DOHH2 (cell line): Measurements from ENCODE around the gene EOGT.

Experiments
- H3F3A ChIP-seq: fragments of 200-600 bp; sonication (generic), shearing (Covaris generic); 2 replicates; pipeline ENCODE4 v1.6.0; 2016; ENCODE audit warnings: antibody characterized with exemption, mild to moderate bottlenecking; ENCODE audit not compliant: control insufficient read depth, insufficient read depth
- H3K27ac ChIP-seq: fragments of 200-600 bp; sonication (generic); 2 replicates; pipeline ENCODE4 v1.5.1; 2014; ENCODE audit warnings: low read depth, mild to moderate bottlenecking, low read length, moderate library complexity
- H3K27me3 ChIP-seq: fragments of 200-600 bp; sonication (generic); 2 replicates; pipeline ENCODE4 v1.6.1; 2014; ENCODE audit warnings: mild to moderate bottlenecking, low read length, mixed read lengths; ENCODE audit not compliant: control insufficient read depth
- H3K36me3 ChIP-seq: fragments of 200-600 bp; sonication (generic); 2 replicates; pipeline ENCODE4 v1.6.1; 2014; ENCODE audit warnings: mild to moderate bottlenecking, low read length, moderate library complexity, mixed read lengths; ENCODE audit not compliant: control insufficient read depth
- H3K4me1 ChIP-seq: fragments of 200-600 bp; sonication (generic); 2 replicates; pipeline ENCODE4 v1.6.1; 2014; ENCODE audit warnings: mild to moderate bottlenecking, low read length, mixed read lengths; ENCODE audit not compliant: control insufficient read depth
- H3K4me2 ChIP-seq: fragments of 200-600 bp; sonication (generic); 2 replicates; pipeline ENCODE4 v1.6.0; 2014; ENCODE audit warnings: mild to moderate bottlenecking, low read length, moderate library complexity
- H3K4me3 ChIP-seq: fragments of 200-600 bp; sonication (generic); 2 replicates; pipeline ENCODE4 v1.5.1; 2014; ENCODE audit warnings: mild to moderate bottlenecking, low read length, mixed read lengths
- H3K79me2 ChIP-seq: fragments of 200-600 bp; sonication (generic); 2 replicates; pipeline ENCODE4 v1.6.1; 2014; ENCODE audit warnings: mild to moderate bottlenecking, low read length, mixed read lengths; ENCODE audit not compliant: control insufficient read depth
- H3K9me2 ChIP-seq: fragments of 200-600 bp; sonication (generic); replicated peaks from 2 replicates; pipeline ENCODE4 v1.6.1; 2014; ENCODE audit warnings: mild to moderate bottlenecking, low read length, mixed read lengths; ENCODE audit not compliant: control insufficient read depth
- H3K9me3 ChIP-seq: fragments of 200-600 bp; sonication (generic); 2 replicates; pipeline ENCODE4 v1.6.1; 2014; ENCODE audit warnings: antibody characterized with exemption, low read length, mixed read lengths; ENCODE audit not compliant: control insufficient read depth, insufficient read depth
- H4K20me1 ChIP-seq: fragments of 200-600 bp; sonication (generic); 2 replicates; pipeline ENCODE4 v1.6.0; 2014; ENCODE audit warnings: low read depth, mild to moderate bottlenecking, antibody characterized with exemption, low read length, moderate library complexity; ENCODE audit not compliant: control insufficient read depth, insufficient read depth
- CTCF ChIP-seq: fragments of 200-600 bp; sonication (generic); IDR thresholded peaks from one replicate; pipeline ENCODE4 v1.5.1; 2014; ENCODE audit warnings: antibody characterized with exemption, mild to moderate bottlenecking, low read depth, low read length; ENCODE audit not compliant: poor library complexity, severe bottlenecking
- EZH2phosphoT487 ChIP-seq: fragments of 200-600 bp; sonication (generic); IDR thresholded peaks from 2 replicates; pipeline ENCODE4 v1.6.1; 2017; ENCODE audit warnings: borderline replicate concordance, mild to moderate bottlenecking, antibody characterized with exemption, low read length, moderate library complexity, mixed read lengths

The EOGT gene

GRCh38 chr3:68999605-69000004 is 13.9 kb downstream of the EOGT start:
- 0 out of 2 replicates have a peak, but pooled peaks cover 4% of the 10 kb centered on the region for H3K36me3 ChIP-seq
- no peaks in the 10 kb centered on the region for H3K79me2 ChIP-seq
- TF ChIP-seq CTCF (no peak), EZH2phosphoT487 (no peak)
- H3K4me2 ChIP-seq: no peak overlapping the region
- no peak overlapping the region for H3K27ac ChIP-seq
- H3K9me3 ChIP-seq: no peaks in the 10 kb centered on the region
- H3K4me3 ChIP-seq: no peak overlapping the region
- H3K27me3 ChIP-seq: no peaks in the 10 kb centered on the region
- no peaks in the 10 kb centered on the region for H4K20me1 ChIP-seq
- no peaks in the 10 kb centered on the region for H3K9me2 ChIP-seq
- no peaks in the 10 kb centered on the region for H3F3A ChIP-seq
- H3K4me1 ChIP-seq: no peaks in the 10 kb centered on the region

DNA sequence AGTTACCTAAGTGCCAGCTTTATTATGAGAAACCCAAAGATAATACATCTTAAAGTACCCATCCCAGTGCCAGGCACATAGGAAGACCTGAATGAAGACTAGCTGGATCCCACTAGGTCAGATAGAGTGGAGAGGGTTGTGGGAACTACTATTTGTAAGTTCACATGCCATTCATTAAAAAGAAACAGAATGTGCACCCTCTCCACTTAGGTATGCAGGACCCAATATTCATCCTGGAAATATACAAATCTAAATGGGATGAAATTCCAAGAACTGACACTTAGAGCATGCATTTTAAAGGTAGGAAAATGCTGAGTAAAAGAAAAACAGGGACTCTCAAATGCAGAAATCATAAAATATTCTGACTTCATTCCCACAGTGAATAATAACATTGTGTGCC is 14.3 kb downstream of the EOGT start:
- Histone ChIP-seq H3K9me3 (no peaks in the 10 kb centered on the region), H3K36me3 (0 out of 2 replicates have a peak, but pooled peaks cover 4% of the 10 kb centered on the region), H3K9me2 (no peaks in the 10 kb centered on the region), H4K20me1 (no peaks in the 10 kb centered on the region), H3K4me1 (no peaks in the 10 kb centered on the region), H3K4me2 (no peak overlapping the region), H3K4me3 (no peak overlapping the region), H3K27ac (no peak overlapping the region), H3F3A (no peaks in the 10 kb centered on the region), H3K79me2 (no peaks in the 10 kb centered on the region), H3K27me3 (no peaks in the 10 kb centered on the region)
- TF ChIP-seq EZH2phosphoT487: no peak
- TF ChIP-seq CTCF: no peak

DNA sequence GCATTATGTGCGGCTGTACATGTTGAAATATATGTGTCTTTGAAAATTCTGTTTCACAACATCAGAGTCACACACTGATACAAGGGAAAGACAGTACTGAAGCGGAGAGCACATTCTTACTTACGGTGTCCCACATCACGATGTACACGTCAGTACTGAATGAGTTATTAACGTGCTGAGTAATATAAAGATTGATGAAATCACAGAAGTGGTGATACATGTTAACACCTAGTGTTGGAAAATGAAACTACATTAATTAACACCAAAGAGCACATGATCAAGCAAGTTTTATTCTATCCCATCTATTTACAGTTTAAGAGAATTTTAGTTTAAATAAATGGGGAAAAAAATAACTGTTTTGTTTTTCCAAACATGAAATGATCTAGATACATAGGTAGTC is 15.6 kb downstream of the EOGT start:
- Histone ChIP-seq H3K27ac (no peak overlapping the region), H3K36me3 (no peaks in the 10 kb centered on the region; the same call in 1 of the 2 replicates), H3K4me2 (no peak overlapping the region), H4K20me1 (no peaks in the 10 kb centered on the region), H3K4me1 (no peaks in the 10 kb centered on the region), H3F3A (no peaks in the 10 kb centered on the region), H3K4me3 (no peak overlapping the region), H3K9me3 (no peaks in the 10 kb centered on the region), H3K27me3 (no peaks in the 10 kb centered on the region), H3K79me2 (no peaks in the 10 kb centered on the region), H3K9me2 (no peaks in the 10 kb centered on the region)
- TF ChIP-seq CTCF: no peak
- TF ChIP-seq EZH2phosphoT487: no peak
